Activated CD4-positive, alpha-beta T cell treated with anti-CD3 and anti-CD28 coated beads, Interleukin-2, amount 50 U/mL, for 48 hours (primary cell): Measurements from ENCODE around the gene TSHZ2.
"Not testable (repeated sequence)": the region's sequence is repeated elsewhere in the genome, so short reads cannot be mapped to it uniquely, and the experiment has no call there.

ENCODE experiments used
- DNase-seq, 2 experiments: peaks; one replicate each; pipeline ENCODE4 v3.0.0-alpha.2; 2020

TSHZ2 gene

DNA sequence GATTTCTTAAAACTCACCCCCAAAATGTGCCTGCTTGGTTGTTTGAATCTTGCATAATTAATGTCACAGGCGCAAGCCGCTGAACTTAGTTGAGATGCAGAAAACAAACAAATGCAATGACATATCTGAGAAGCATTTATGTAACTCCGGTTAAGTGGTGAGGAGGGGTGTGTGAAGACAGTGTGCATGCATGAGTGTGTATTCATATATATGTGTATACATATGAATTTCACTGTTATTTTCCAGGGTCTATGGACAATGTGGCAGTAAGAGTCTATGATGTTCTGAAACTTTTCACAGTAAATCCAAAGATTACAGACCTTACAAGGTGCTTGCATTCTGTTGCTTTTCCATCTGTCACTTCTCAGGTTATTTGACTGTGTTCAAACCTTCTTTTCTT is 518.5 kb downstream of the TSHZ2 start:
- DNase-seq = no peak

GRCh38 chr20:53491462-53491861 is 519.3 kb downstream of the TSHZ2 start:
- no peak for DNase-seq

DNA sequence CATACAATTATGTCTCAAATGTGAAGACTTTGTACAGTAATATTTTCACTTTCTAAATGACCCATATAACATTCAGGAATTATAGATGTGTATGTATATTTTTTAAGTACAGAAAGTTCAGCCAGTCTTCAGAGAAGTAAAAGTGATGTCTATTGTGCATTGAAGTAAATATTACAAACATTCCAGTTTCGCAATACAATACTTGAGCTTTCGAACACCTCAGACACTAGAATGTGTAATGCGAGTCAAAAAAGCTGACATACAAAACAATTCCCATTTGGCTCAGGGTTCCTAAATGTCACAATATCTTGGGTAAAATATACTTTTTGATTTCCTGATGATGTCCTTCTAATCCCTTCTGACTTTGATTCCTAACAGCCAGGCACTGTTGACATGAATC is 520.1 kb downstream of the TSHZ2 start:
- DNase-seq = no peak

GRCh38 chr20:53493311-53493857 is 521.2 kb downstream of the TSHZ2 start:
- DNase-seq = no peak

DNA sequence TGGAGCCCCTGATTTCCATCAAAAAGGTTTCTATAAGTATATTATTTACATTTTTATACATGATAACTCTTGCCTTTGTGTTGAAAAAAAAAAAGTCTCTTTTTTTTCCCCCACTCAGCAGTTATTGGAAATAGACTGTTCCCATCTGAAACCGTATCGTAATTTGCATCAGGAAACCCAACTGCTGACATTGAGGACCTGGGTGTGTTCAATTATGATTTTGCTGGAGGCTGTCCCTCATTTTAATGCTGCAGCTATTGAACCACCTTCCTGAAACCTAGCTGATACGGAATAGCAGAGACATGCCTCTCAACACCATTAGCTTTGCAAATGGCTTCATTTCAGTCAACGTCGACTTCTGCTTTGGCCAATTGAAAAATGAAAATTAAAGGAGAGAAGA is 522.6 kb downstream of the TSHZ2 start:
- no peak for DNase-seq

DNA sequence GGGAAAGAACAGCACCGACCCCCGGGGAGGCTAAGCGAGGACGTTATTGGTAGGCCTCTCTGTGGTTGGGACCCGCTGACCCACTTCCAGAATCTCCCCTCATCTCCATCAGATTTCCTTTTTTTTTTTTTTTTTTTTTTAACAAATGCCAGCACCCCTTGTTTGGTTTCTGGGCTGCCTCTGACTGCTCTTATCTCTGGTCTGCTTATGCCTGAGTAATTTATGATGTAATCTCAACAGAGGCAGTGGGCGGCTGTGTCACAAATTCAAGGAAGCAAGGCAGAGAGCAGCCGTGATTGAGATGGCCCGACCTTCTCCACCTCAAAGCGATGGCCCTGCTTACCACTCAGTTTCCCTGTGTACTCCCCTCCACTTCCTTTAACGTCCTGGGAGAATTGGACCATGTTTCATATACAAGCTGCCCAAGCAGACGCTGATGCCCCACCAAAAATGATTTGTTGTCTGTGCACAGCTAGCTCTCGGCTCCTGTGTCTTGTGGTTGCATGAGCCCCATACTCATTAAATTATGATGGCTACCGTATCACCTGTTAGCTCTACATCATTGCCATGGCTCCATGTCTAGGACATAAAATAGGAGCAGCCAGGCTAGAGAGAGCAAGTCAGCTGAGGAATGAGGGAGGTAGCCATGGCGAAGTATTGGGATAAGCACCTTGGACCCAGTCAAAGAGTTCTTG is 523.4 kb downstream of the TSHZ2 start:
- peak in 1 of 2 experiments; percentile 8 for DNase-seq

DNA sequence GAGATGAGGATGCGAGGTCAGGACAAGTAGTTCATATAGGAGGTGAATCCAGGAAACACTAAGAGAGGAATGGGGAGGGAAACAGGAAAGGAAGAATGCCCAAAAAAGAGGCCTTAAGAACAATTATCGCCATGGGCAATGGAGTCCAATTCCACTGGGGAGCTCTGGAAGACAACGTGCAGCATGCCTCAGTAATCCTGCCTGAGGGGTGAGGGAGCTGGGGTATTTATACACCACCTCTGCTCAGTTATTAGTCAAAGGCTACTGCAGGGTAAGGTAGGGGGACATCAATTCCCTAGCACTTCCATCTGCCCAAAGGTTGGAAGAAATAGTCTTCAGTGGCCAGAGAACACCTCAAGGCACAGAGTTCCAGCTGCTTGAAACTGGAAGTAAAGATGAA is 525.1 kb downstream of the TSHZ2 start:
- no peak for DNase-seq

- DNase-seq = no peak
Observed at GRCh38 chr20:53498341-53498740, 526.2 kb downstream of the TSHZ2 start.

GRCh38 chr20:53500651-53501050 is 528.5 kb downstream of the TSHZ2 start:
- DNase-seq = no peak

DNA sequence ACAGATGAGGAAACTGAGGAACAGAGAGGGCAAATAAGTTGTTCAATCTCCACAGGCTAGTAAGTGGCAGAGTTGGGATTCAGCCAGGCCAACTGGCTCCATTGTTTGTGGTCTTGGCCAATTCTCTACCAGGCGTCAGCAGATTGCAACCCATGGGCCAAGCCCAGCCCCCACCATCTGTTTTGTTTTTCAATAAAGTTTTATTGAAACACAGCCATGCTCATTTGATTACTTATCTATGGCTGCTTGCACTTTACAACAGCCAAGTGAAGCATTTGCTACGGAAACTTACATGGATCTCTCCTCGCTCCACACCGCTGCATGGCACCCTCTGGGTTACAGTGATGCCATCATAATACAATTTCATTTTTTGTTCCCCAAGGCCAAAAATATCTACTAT is 530.7 kb downstream of the TSHZ2 start:
- no peak for DNase-seq

- no peak for DNase-seq
Observed at GRCh38 chr20:53503517-53503919, 531.4 kb downstream of the TSHZ2 start.

- not testable (repeated sequence) for DNase-seq
Observed at GRCh38 chr20:53504106-53504505, 531.9 kb downstream of the TSHZ2 start.

GRCh38 chr20:53510262-53510661 is 538.1 kb downstream of the TSHZ2 start:
- no peak for DNase-seq

DNA sequence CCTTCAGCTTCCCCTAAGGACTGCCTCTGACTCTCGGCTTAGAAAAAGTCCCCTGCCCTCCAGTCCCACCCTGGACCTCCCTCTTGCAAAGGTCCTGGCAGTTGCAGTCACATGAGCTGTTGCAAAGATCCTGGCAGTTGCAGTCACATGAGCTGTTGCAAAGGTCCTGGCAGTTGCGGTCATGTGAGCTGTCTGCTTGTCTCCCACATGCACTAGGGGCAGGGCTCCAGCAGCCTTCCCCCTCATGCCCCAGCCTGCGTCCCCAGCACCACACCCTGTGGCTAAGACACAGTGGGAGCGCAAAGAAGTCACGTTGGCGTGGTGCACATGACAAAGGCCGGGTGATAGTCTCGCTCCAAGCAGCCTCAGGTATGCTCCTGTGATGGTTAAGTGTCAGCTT is 538.5 kb downstream of the TSHZ2 start:
- no peak for DNase-seq

DNA sequence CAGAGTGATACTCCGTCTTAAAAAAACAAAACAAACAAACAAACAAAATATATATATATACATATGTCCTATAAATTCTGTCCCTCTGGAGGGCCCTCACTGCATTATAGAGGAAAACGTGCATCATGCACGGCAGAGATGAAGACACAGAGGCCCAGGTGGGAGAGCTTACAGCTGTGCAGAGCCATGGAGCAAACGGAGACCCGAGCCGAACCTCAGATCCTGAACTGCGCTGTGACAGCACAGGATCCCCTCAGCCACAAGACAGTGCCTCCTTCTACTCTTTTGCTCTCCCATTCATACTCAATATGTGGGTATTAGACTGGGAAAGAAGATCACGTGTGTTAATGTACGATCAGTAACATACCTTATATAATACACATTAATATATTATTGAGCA is 539.9 kb downstream of the TSHZ2 start:
- DNase-seq = no peak

GRCh38 chr20:53513168-53513488 is 541.0 kb downstream of the TSHZ2 start:
- no peak for DNase-seq

DNA sequence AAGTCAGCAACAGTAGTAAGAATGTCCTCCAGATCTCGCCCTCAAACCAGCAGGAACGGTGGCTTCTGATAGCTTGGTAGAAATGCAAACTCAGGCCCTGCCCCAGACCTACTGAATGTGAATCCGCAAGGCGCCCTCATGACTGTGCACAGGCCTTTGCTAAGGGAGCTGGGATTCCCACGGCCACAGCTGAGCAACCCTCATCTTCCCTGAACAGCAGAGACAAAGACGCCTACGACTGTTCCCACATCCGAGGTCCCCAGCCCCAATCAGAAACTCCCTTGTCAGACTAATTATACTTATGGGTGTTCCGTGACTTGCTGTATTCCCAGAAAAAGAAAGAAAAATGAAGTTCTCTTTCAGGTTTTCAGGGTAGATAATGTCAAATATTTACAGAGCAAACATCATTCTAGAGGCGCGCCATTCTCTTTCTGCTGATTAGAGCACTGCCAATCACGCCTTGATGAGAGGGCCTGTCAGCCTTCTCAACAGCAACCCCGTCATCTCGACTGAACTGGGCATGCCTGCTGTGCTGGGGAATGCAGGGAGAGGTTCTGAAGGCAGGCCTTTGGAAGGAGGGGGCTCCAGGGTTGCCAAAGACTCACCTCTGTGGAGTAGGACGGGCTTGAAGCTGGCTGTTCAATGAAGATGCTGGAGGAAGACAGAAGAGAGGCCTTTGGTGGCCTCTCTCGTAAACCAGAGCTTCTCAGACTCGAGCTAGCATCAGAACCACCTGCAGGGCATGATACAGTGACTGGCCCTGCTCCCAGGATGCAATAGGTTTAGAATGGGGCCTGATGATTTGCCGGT is 541.5 kb downstream of the TSHZ2 start:
- DNase-seq = no peak

GRCh38 chr20:53515749-53516148 is 543.6 kb downstream of the TSHZ2 start:
- DNase-seq = no peak

GRCh38 chr20:53517146-53517545 is 545.0 kb downstream of the TSHZ2 start:
- DNase-seq = no peak

- not testable (repeated sequence) for DNase-seq
Observed at GRCh38 chr20:53521421-53521820, 549.3 kb downstream of the TSHZ2 start.

- DNase-seq = no peak
Observed at GRCh38 chr20:53522026-53522425, 549.9 kb downstream of the TSHZ2 start.

DNA sequence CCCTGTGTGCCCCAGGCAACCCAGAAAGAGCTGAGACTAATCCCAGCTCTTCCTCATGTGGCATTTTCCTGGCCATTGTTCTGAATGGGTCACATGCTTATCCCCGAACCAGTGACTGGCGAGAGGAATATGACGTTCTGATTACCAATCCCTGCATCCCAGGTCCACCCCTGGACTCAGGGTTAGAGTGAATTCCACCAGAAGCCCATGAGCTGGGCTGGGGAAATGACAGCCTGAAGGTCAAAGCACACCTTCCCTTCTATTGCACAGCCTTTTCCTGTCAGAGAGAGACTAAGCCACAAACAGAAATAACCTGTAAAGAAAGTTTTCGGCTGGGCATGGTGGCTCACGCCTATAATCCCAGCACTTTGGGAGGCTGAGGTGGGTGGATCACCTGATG is 550.5 kb downstream of the TSHZ2 start:
- no peak for DNase-seq

DNA sequence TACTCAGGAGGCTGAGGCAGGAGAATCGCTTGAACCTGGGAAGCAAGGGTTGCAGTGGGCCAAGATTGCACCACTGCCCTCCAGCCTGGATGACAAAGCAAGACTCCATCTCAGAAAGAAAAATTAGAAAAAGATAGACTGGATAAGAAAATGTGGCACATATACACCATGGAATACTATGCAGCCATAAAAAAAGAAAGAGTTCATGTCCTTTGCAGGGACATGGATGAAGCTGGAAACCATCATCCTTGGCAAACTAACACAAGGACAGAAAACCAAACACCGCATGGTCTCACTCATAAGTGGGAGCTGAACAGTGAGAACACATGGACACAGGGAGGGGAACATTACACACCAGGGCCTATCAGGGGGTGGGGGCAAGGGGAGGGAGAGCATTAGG is 551.5 kb downstream of the TSHZ2 start:
- not testable (repeated sequence) for DNase-seq

DNA sequence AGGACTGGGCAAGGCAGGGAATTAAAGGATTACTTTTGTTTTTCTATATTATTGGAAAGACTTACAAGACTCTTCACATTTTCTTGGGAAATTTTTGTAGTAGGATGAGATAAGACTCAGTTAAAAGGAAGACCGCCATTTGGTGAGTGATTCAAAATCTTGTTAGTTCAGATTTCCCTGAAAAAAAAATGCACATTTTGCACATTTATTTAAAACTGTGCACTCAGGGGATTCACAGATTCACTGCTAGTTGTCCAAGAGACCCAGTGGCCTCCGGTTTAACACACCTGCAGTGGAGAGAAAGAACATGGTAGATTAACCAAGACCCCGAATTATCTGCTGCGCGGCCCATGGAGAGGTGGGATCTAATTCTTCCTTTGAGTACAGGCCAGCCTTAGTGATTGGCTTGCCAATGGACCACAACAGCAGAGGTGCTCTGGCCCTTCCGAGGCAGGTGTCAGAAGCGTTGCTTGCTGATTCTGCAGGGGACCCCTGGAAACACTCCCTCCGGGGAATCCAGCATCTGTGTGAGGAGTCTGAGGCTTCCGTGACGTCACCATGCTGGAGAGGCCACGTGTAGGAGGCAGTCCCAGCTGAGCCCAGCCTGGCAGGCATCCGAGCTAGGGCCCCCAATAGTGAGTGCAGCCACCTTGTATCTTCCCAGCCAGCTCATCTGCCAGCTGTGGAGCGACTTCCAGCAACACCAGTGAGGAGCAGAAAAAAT is 552.6 kb downstream of the TSHZ2 start:
- no peak for DNase-seq
